ENCODE data around the gene PHETA2. TPM values are rescaled to one million over a fixed set of nuclear protein-coding genes. Genes with fewer than 3 reads are reported as not detected.

PHETA2 gene
- total and polyA plus RNA-seq, 2 of the 4 experiments (the other 2 are of a cell fraction): 6.5 to 10.0 TPM

DNA sequence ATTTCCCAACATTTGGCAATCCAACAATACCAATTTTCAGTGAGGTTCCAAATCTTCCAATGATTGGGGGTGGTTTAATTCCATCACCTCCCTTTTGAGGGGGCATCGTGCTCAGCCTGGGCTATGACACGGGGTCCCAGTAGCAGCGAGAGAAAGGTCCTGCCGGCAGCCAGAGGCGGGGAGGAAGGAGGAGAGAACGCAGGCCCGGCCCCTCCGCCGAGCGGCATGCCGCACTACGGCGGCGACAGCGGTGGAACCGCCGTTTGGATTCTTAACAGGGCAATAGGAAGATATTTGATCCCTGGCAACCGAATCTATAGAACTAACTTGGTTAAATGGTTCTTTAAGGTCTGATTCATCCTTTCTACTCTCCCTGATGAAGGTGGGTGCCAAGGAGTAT lies 34.8 kb downstream of the PHETA2 start:
- intact Hi-C loops (cut with micrococcal nuclease) (no loop called here), dilution Hi-C loops (cut with HindIII; ENCODE audit: low sequenced_read_pairs, unreplicated experiment) (no loop called here), in situ Hi-C loops (cut with MboI; ENCODE audit: low sequenced_read_pairs) (no loop called here)
- peaks cover 11% of the 10 kb centered on the region for H3K9me3 ChIP-seq (ENCODE audit: control insufficient read depth, insufficient read depth, low read length)
- H3K27ac ChIP-seq (ENCODE audit: insufficient read depth, low read length): no peak overlapping the region
- no peaks in the 10 kb centered on the region for H4K20me1 ChIP-seq (ENCODE audit: insufficient read depth, low read length)
- no TSS peak for BruUV-seq (replicated peaks)
- TF ChIP-seq RAD21 (IDR thresholded peaks at IDR 0.05; ENCODE audit: low read length) (no peak), BHLHE40 (IDR thresholded peaks at IDR 0.05; ENCODE audit: low read depth, low read length) (no peak), CHD1 (IDR thresholded peaks at IDR 0.05; ENCODE audit: low read depth, low read length) (no peak), MAFK (IDR thresholded peaks at IDR 0.05; ENCODE audit: low read depth, low read length) (no peak)
- H3K4me1 ChIP-seq (ENCODE audit: control insufficient read depth, insufficient read depth, low read length): no peaks in the 10 kb centered on the region
- H3K23ac ChIP-seq (ENCODE audit: low read depth, low read length): no peak overlapping the region
- no peak overlapping the region for H2BK120ac ChIP-seq (ENCODE audit: low read depth, low read length)
- no peak overlapping the region for H2BK15ac ChIP-seq (ENCODE audit: low read depth, low read length)
- H3K36me3 ChIP-seq (ENCODE audit: control insufficient read depth, insufficient read depth, low read length): no peaks in the 10 kb centered on the region
- H3K4ac ChIP-seq (ENCODE audit: low read depth, low read length): no peak overlapping the region
- POLR2A ChIA-PET (ENCODE audit: unreplicated experiment): no interaction called here
- no peak overlapping the region for H4K5ac ChIP-seq (ENCODE audit: low read depth, low read length)
- no peak overlapping the region for H3K9ac ChIP-seq (ENCODE audit: low read depth, low read length)
- no peak overlapping the region for H2AK5ac ChIP-seq (ENCODE audit: low read depth, low read length)
- H3K56ac ChIP-seq (ENCODE audit: extremely low read depth, insufficient read depth, low read length): no peak overlapping the region
- H4K8ac ChIP-seq (ENCODE audit: low read depth in 2 of 2, low read length in 2 of 2): no peak overlapping the region
- no peak overlapping the region for H4K91ac ChIP-seq (ENCODE audit: insufficient read depth, low read depth, low read length)
- H2BK5ac ChIP-seq (ENCODE audit: low read depth, low read length, poor library complexity, severe bottlenecking): no peak overlapping the region
- H3K18ac ChIP-seq (ENCODE audit: low read depth, low read length): no peak overlapping the region
- H3K4me2 ChIP-seq (ENCODE audit: low read depth, low read length): no peak overlapping the region
- no peak for ATAC-seq (ENCODE audit: low read depth)
- H3K27me3 ChIP-seq (ENCODE audit: control insufficient read depth, insufficient read depth, low read length): no peaks in the 10 kb centered on the region; the same call in 1 of the 2 replicates
- H3K4me3 ChIP-seq (ENCODE audit: insufficient read depth, low read depth, low read length): no peak overlapping the region
- WGBS, 2 experiments (ENCODE audit: extremely low coverage in 2 of 2, insufficient read length in 1 of 2): 7% methylated on average over 3 of the region's 18 CpGs; no CpG with 5 or more reads in 1 of the 2 experiments
- no peak overlapping the region for H2AFZ ChIP-seq (replicated peaks; ENCODE audit: low read length, poor library complexity)
- no peak overlapping the region for H3K14ac ChIP-seq (replicated peaks; ENCODE audit: low read depth, low read length)
- DNase-seq: no peak
- CTCF ChIA-PET: no interaction called here
- H2AK9ac ChIP-seq (replicated peaks; ENCODE audit: low read depth, low read length, poor library complexity): no peak overlapping the region
- H3K79me1 ChIP-seq (ENCODE audit: low read depth in 1 of 2, low read length in 2 of 2): no peaks in the 10 kb centered on the region
- H2BK20ac ChIP-seq (ENCODE audit: low read depth, low read length): no peak overlapping the region
- H3K9me1 ChIP-seq (ENCODE audit: insufficient read depth, low read length): no peaks in the 10 kb centered on the region

Measured in IMR-90 (cell line).